ENCODE results near the gene HOXA13.

DNA sequence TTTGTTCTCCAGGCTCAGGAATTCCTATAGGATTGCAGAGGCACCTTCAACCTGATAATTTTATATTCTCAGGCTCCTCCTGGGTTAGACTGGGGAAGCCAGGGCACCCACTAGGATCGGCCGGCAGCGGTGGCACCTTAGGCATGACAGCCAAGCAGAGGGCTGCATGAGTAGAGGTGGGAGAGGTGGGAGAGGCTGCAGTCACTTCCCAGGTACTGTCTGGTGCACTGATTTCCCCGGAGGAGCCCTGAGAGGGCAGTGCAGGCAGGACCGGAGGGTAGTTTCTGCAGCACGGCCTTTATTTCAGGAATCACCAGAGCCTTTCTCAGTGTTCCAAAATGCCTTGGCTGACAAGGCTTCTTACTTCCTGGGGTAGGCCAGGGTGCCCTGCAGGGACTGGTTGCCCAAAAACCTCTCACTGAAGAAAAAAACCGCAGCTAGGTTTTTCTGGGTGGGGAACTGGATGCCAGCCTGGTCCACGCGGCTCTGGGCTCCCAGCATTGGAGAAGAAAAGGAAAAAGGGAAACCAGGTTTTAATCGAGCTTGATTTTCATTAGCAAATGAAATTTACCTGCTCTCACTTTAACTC, 3.6 kb upstream of the HOXA13 start:
- TF ChIP-seq, protein P1, sequence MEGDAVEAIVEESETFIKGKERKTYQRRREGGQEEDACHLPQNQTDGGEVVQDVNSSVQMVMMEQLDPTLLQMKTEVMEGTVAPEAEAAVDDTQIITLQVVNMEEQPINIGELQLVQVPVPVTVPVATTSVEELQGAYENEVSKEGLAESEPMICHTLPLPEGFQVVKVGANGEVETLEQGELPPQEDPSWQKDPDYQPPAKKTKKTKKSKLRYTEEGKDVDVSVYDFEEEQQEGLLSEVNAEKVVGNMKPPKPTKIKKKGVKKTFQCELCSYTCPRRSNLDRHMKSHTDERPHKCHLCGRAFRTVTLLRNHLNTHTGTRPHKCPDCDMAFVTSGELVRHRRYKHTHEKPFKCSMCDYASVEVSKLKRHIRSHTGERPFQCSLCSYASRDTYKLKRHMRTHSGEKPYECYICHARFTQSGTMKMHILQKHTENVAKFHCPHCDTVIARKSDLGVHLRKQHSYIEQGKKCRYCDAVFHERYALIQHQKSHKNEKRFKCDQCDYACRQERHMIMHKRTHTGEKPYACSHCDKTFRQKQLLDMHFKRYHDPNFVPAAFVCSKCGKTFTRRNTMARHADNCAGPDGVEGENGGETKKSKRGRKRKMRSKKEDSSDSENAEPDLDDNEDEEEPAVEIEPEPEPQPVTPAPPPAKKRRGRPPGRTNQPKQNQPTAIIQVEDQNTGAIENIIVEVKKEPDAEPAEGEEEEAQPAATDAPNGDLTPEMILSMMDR (IDR thresholded peaks at IDR 0.05) = no peak
- TF ChIP-seq POLR2A (IDR thresholded peaks at IDR 0.05) = no peak
